ENCODE data around the gene FAM219A. TPM values are rescaled to one million over a fixed set of nuclear protein-coding genes. Genes with fewer than 3 reads are reported as not detected.

FAM219A gene
- total and polyA plus RNA-seq, 5 donors = 19.8 to 28.1 (median 23.8) TPM

DNA sequence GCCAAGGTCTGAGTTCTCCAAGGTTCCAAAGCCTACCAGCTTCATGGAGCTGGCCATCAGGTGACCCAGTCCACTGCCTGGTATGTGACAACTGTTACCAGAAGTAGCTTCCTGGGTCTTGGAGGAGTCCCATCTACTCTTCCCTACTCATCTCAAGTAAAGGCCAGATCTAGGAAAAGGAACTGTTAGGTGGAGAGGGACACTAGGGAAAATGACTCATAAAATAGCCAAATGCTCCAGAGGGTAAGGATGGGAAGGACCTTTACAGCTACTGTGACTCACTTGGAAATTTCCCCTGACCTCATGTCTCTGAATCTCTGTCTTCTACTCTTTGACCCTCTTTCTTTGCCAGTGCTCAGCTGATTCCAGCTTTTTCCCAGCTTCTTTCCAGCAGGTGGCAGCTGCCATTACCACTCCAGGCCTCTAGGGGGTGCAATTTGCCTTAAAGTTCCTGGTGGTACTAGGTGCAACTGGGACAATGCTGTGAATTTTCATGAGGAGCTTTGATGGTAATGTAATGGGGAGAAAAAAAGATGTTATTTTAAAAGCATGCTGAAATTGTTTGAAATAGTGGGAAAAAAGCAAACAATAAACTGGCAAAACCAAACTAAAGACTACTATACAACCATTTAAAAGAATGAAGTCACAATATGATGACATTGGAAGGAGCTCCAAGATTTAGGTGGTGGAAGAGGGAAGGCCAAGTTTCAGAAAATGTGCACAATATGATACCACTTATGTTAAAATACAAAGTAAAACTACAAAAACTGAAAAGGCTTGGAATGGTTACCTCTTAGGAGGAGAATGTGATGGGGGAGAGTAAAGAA is 54.6 kb downstream of the FAM219A start:
- Histone ChIP-seq H3K4me1 (ENCODE audit: control insufficient read depth, insufficient read depth, low read length) (no peaks in the 10 kb centered on the region), H3K9me3 (ENCODE audit: control insufficient read depth, low read length) (no peaks in the 10 kb centered on the region), H3K27me3 (ENCODE audit: control insufficient read depth, insufficient read depth) (no peaks in the 10 kb centered on the region), H3K4me3 (ENCODE audit: low read length) (no peak overlapping the region), H3K27ac (ENCODE audit: low read length) (no peak overlapping the region)
- ATAC-seq = peak in 1 of 2 donors; percentile 60
- DNase-seq = peak; percentile 56 to 85 (median 82)
- intact Hi-C loops (cut with DNase I) = loop anchor here in 3 of 4 donors (5.0 to 10.0 kb wide), 5 partner anchors 94 to 191 kb away; no protein-coding TSS in a partner anchor

DNA sequence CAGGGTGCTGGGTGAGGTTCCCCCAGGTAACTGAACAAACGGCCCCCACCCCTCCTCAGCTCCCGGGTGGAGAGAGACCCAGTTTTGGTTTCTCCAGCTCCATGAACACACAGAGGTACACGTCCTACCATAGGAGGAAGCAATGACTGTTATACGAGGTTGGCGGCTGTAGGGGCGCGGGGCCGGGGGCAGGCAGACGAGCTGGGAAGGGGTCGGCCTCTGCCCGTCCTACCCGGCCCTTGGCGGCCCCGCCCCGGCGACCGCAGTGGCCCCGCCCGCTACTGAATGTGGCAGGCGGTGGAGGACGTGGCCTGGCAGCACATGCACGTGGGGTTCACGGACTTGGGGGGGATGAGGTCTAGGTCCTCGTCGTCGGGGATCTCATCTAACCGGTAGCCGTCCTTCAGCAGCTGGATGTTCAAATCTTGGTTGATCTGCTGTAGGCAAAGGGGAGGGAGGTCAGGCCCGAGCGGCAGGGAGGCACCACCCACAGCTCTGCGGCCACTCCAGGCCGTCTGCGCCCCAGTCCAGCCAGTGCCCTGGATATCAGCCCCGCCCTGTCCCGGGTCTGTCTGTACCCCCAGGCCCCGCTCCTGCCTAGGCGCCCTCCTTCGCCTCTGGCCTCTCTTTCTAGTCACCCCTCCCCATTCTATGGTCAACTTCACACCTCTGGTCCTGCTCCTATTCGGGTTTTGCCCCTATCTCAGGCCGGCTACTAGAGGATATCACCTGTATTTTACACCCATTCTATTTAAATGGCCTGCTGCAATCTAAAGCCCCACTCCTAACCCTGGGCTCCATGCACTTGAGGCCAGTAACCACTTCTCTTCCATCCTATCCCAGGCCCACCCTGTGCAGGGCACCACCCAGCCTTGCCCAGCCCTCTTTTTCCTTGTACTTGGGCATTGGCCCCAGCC is 57.4 kb downstream of the FAM219A start:
- 84% methylated on average over 40 of the region's 40 CpGs for WGBS
- H3K4me1 ChIP-seq (ENCODE audit: control insufficient read depth, insufficient read depth, low read length) = no peaks in the 10 kb centered on the region
- intact Hi-C loops (cut with DNase I) = loop anchor here in 3 of 4 donors (5.0 to 10.0 kb wide), 5 partner anchors 96 to 194 kb away; no protein-coding TSS in a partner anchor
- no peak overlapping the region for H3K27ac ChIP-seq (ENCODE audit: low read length)
- H3K4me3 ChIP-seq (ENCODE audit: low read length) = no peak overlapping the region
- H3K9me3 ChIP-seq (ENCODE audit: control insufficient read depth, low read length) = no peaks in the 10 kb centered on the region
- H3K27me3 ChIP-seq (ENCODE audit: control insufficient read depth, insufficient read depth) = no peaks in the 10 kb centered on the region
- ATAC-seq (no peak), DNase-seq (no peak)

DNA sequence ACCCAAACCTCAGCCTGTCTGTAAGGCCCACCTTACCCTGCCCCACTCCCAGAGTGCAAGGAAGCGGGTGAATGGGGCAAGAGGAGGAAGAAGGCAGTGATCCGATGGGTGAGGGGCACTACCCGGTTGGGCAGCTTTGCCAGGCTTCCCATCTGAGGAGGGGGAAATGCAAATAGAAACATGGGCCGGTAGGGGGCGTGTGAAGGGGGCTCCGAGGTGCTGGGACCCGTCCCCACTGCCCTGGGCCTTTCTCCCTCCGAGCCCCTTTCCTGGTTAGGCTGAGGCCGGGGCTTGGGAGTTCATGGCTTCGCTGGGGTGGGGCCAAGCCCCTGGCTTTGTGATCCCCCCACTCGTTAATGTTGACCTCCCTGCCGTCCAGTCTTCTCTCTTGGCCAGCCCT is 58.1 kb downstream of the FAM219A start:
- no peaks in the 10 kb centered on the region for H3K9me3 ChIP-seq (ENCODE audit: control insufficient read depth, low read length)
- WGBS = 69% methylated on average over 12 of the region's 12 CpGs
- no peak overlapping the region for H3K4me3 ChIP-seq (ENCODE audit: low read length)
- DNase-seq (no peak), ATAC-seq (no peak)
- no peaks in the 10 kb centered on the region for H3K27me3 ChIP-seq (ENCODE audit: control insufficient read depth, insufficient read depth)
- H3K27ac ChIP-seq (ENCODE audit: low read length) = no peak overlapping the region
- no peaks in the 10 kb centered on the region for H3K4me1 ChIP-seq (ENCODE audit: control insufficient read depth, insufficient read depth, low read length)
- intact Hi-C loops (cut with DNase I) = loop anchor here in 3 of 4 donors (5.0 to 10.0 kb wide), 5 partner anchors 97 to 195 kb away; no protein-coding TSS in a partner anchor

DNA sequence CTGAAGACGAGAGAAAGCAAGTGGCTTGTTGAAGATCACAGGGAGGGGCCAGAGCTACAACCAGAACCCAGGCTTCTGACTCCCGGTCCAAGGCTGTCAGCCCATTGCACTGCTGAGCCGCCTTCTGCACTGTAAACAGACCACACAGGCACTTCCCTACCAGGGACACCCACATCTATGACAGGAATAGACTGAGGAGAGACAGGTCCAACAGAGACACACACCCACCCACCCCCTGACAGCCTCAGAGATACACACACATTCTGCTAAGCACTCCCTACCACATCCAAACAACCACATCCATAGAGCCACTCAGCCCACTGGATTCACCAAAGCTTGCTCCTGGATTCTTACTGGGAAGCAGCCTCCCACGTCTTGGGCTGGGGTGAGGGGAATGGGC is 58.6 kb downstream of the FAM219A start:
- Histone ChIP-seq H3K4me3 (ENCODE audit: low read length) (no peak overlapping the region), H3K4me1 (ENCODE audit: control insufficient read depth, insufficient read depth, low read length) (no peaks in the 10 kb centered on the region), H3K27me3 (ENCODE audit: control insufficient read depth, insufficient read depth) (no peaks in the 10 kb centered on the region), H3K27ac (ENCODE audit: low read length) (no peak overlapping the region), H3K9me3 (ENCODE audit: control insufficient read depth, low read length) (no peaks in the 10 kb centered on the region)
- no peak for DNase-seq
- ATAC-seq = no peak
- intact Hi-C loops (cut with DNase I) = loop anchor here in 3 of 4 donors (5.0 to 10.0 kb wide), 5 partner anchors 98 to 195 kb away; no protein-coding TSS in a partner anchor
- WGBS = 86% methylated on average over 4 of the region's 4 CpGs

DNA sequence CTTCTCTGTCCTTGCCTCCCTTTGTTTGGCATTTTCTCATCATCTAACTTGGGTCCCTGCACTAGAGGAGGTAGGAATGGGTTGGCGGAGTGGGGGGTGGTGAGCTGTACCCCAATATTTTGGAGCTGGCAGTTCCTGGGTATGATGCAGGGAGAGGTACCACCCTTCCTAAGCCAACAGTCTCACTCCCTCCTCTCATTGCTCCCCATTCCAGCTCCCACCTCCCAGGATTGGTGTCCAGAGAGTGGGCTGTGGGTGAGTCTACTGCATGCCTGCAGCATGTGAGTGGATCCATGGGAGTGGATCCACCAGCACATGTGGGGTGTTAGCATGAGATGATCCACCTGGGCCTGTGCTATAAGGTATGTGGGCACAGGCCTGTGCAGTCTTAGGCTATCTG is 59.5 kb downstream of the FAM219A start:
- intact Hi-C loops (cut with DNase I) = no loop called here
- Histone ChIP-seq H3K4me1 (ENCODE audit: control insufficient read depth, insufficient read depth, low read length) (no peaks in the 10 kb centered on the region), H3K27me3 (ENCODE audit: control insufficient read depth, insufficient read depth) (no peaks in the 10 kb centered on the region), H3K4me3 (ENCODE audit: low read length) (no peak overlapping the region), H3K27ac (ENCODE audit: low read length) (no peak overlapping the region), H3K9me3 (ENCODE audit: control insufficient read depth, low read length) (no peaks in the 10 kb centered on the region)
- ATAC-seq (no peak), DNase-seq (no peak)
- 97% methylated on average over 1 of the region's 1 CpG for WGBS

DNA sequence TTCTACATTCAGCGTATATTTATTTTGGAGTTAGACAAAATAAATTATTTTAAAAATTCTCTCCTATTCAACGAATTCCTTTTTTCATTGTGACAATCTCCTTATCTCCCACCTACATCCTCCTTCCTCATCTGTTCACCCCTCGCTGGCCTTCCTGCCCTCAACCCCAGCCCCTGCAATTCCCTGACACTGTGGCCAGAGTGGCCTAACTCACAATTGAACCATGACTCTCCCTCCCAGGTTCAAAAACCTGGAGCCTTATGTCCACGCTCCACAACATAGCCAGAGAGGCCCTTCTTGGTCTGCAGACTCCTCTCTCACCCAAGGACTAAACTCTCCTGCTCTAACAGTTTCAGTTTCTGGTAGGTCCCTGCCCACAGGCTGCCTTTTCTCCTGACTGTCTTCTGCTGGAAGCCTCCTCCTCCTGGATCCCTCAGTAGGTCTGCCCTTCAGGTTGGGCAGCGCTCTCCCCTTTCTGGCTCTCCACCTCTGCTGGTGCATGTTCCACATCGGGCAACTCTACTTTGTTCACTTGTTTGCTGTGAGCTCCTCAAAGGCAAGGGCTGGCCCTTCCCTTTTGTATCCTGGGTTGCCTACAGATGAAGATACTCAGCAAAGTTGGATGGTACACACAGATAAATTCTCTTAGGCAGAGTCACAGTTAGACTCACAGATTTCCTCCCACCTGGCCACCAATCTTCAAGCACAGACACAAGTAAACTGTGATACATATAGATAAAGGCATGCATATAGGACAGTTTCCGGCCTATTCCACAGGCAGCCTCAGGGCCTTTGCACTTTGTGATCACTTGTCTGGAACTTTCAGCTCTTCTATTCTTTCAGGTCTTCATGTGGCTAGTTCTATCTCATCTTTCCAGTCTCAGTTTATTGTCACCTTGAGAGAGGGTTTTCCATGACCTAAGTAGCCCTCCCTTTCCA is 61.8 kb downstream of the FAM219A start:
- Histone ChIP-seq H3K9me3 (ENCODE audit: control insufficient read depth, low read length) (no peaks in the 10 kb centered on the region), H3K4me1 (ENCODE audit: control insufficient read depth, insufficient read depth, low read length) (no peaks in the 10 kb centered on the region), H3K4me3 (ENCODE audit: low read length) (no peak overlapping the region), H3K27me3 (ENCODE audit: control insufficient read depth, insufficient read depth) (no peaks in the 10 kb centered on the region), H3K27ac (ENCODE audit: low read length) (no peak overlapping the region)
- no peak for ATAC-seq
- intact Hi-C loops (cut with DNase I) = no loop called here
- WGBS = 69% methylated on average over 7 of the region's 7 CpGs
- no peak for DNase-seq

DNA sequence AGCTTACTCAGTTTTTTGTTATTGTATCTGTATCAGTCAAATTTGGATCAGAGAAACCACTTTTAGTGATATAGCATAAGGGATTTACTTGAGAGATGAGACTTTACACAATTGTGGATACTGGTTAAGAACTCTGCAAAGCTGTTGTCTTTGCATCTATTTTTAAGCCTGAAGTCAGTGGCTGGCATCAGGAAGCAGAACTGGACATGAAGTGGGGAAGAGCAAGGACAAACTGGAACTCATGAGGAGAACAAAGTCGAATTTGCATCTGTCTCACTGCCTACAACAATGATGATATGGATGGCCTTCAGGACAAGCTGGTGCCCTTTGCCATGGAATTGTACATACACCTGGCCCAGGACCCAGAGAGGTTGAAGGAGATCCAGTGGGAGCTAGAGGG is 65.9 kb downstream of the FAM219A start:
- Histone ChIP-seq H3K27ac (ENCODE audit: low read length) (peak overlapping the region; percentile 21), H3K4me1 (ENCODE audit: control insufficient read depth, insufficient read depth, low read length) (no peaks in the 10 kb centered on the region), H3K4me3 (ENCODE audit: low read length) (no peak overlapping the region), H3K27me3 (ENCODE audit: control insufficient read depth, insufficient read depth) (no peaks in the 10 kb centered on the region), H3K9me3 (ENCODE audit: control insufficient read depth, low read length) (no peaks in the 10 kb centered on the region)
- WGBS = 49% methylated on average over 1 of the region's 1 CpG
- ATAC-seq (no peak), DNase-seq (no peak)
- intact Hi-C loops (cut with DNase I) = no loop called here

DNA sequence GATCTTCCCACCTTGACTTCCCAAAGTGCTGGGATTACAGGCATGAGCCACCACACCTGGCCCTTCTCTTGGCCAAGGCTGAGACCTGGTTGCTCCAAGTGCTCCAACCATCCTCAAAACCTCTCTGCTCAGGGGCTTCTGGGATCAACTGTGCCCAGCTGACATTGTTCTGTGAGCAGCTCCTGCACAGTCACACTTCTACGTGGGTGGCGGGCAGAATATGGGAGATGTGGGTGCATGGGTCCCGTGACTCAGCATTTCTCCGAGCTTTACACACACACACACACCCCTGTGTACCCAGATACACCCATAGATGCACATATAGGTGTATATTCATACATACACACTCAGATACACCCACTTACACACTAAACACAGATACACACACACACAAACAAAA is 71.1 kb downstream of the FAM219A start:
- no peaks in the 10 kb centered on the region for H3K4me1 ChIP-seq (ENCODE audit: control insufficient read depth, insufficient read depth, low read length)
- no peak for ATAC-seq
- intact Hi-C loops (cut with DNase I) = no loop called here
- no peaks in the 10 kb centered on the region for H3K9me3 ChIP-seq (ENCODE audit: control insufficient read depth, low read length)
- no peaks in the 10 kb centered on the region for H3K27me3 ChIP-seq (ENCODE audit: control insufficient read depth, insufficient read depth)
- H3K27ac ChIP-seq (ENCODE audit: low read length) = no peak overlapping the region
- no peak for DNase-seq
- WGBS = 79% methylated on average over 4 of the region's 4 CpGs
- no peak overlapping the region for H3K4me3 ChIP-seq (ENCODE audit: low read length)

DNA sequence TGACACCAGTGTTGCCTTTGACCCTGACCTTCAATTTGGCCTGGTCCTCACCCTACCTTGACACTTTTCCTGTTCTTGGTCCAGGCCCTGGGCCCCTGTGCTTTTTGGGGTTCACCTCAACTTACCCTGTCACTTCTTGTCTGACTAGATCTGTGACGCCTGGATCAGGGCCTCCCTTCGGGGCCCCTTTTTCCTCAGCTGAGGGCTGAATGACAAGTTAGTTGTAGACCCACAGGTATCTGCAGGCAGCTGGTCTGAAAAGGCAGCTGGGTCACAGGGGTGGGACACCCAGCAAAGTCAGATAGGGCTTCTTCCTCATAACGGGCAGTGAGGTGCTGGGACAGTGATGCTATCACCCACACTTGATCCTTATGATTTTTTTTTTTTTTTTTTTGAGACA is 71.7 kb downstream of the FAM219A start:
- no peaks in the 10 kb centered on the region for H3K27me3 ChIP-seq (ENCODE audit: control insufficient read depth, insufficient read depth)
- no peaks in the 10 kb centered on the region for H3K4me1 ChIP-seq (ENCODE audit: control insufficient read depth, insufficient read depth, low read length)
- H3K4me3 ChIP-seq (ENCODE audit: low read length) = no peak overlapping the region
- WGBS = 86% methylated on average over 3 of the region's 3 CpGs
- no peak for ATAC-seq
- no peaks in the 10 kb centered on the region for H3K9me3 ChIP-seq (ENCODE audit: control insufficient read depth, low read length)
- H3K27ac ChIP-seq (ENCODE audit: low read length) = no peak overlapping the region
- intact Hi-C loops (cut with DNase I) = no loop called here
- no peak for DNase-seq

DNA sequence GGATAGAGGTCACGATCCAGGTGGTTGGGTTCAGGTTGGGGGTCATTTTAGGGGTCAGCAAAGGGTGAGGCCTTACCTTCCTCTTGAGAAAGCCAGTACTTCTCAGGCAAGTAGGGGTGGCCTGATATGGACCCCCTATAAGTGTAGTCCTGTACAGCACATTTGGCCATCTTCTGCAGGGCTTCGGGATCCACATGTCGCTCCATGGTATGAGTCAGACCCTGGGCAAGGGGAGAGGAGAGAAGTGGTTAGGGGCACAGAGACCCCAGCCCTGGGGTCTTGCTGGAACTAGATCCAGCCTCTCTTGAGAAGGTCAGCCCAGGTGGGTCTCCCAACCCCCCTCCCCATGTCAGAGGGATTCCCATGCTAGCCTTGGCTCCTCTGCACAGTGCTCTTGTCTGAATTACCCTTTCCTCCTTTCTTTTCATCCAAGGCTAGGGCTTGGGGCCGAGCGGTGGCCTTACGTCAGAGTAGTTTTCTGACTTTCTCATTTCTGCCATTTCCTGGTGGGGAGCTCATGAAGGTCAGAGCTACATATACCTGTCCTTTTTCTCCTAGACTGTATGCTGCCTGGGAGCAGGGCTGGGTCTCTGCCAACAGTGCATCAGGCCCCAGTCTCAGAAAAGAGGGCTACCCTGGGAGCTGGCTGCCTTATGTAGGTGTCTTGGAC is 72.7 kb downstream of the FAM219A start:
- H3K4me3 ChIP-seq (ENCODE audit: low read length) = no peak overlapping the region
- no peak for ATAC-seq
- H3K27me3 ChIP-seq (ENCODE audit: control insufficient read depth, insufficient read depth) = no peaks in the 10 kb centered on the region
- no peak for DNase-seq
- no peaks in the 10 kb centered on the region for H3K4me1 ChIP-seq (ENCODE audit: control insufficient read depth, insufficient read depth, low read length)
- intact Hi-C loops (cut with DNase I) = no loop called here
- H3K9me3 ChIP-seq (ENCODE audit: control insufficient read depth, low read length) = no peaks in the 10 kb centered on the region
- WGBS = 95% methylated on average over 6 of the region's 6 CpGs
- no peak overlapping the region for H3K27ac ChIP-seq (ENCODE audit: low read length)

All from right cardiac atrium (tissue), 5 donors.